Temporal lobe (tissue), 1 donor: Measurements from ENCODE around the gene C2orf76. TPM values are rescaled to one million over a fixed set of nuclear protein-coding genes. Genes with fewer than 3 reads are reported as not detected.

Experiments used
- total RNA-seq: library from RNA; depleted of rRNA; stranded (reverse); fragments of >200 nt; gene quantifications from one replicate; pipeline ENCODE4 v1.2.3, GENCODE V29; 2014

C2orf76 gene
- total RNA-seq, 1 donor from 2014 or later: 7.9 TPM

Other genes starting within 250 kb of the C2orf76 start
- gene C1QL2, start 208.1 kb downstream of the C2orf76 start, total RNA-seq: 4.4 TPM
- under 0.01 TPM for gene STEAP3, start 143.0 kb downstream of the C2orf76 start, total RNA-seq
- gene DBI, start 143 bp upstream of the C2orf76 start, total RNA-seq: 78.7 TPM
- not detected for gene TMEM37, start 65.0 kb upstream of the C2orf76 start, total RNA-seq
- gene SCTR, start 157.6 kb upstream of the C2orf76 start, total RNA-seq: 0.49 TPM
- gene CFAP221, start 177.6 kb upstream of the C2orf76 start, total RNA-seq: 6.4 TPM